ENCODE results near the gene KIF25. TPM values are rescaled to one million over a fixed set of nuclear protein-coding genes. Genes with fewer than 3 reads are reported as not detected.

The KIF25 gene
- total RNA-seq, 1 experiment from 2014 or later: not detected

GRCh38 chr6:168047841-168048723 is 50.6 kb downstream of the KIF25 start:
- no peaks in the 10 kb centered on the region for H3K36me3 Mint-ChIP-seq (ENCODE audit: insufficient read depth, unreplicated experiment)
- no peak overlapping the region for H3K4me3 Mint-ChIP-seq (ENCODE audit: unreplicated experiment)
- H3K4me1 Mint-ChIP-seq (ENCODE audit: insufficient read depth, unreplicated experiment): no peaks in the 10 kb centered on the region
- BruUV-seq (replicated peaks): no TSS peak
- H3K9me3 Mint-ChIP-seq (ENCODE audit: unreplicated experiment): no peaks in the 10 kb centered on the region
- no peak overlapping the region for H3K27ac Mint-ChIP-seq (ENCODE audit: low read depth, unreplicated experiment)
- DNase-seq (ENCODE audit: unreplicated experiment): no peak
- intact Hi-C loops (cut with micrococcal nuclease): no loop called here
- CTCF ChIA-PET: no interaction called here
- POLR2A ChIA-PET: no interaction called here
- TF ChIP-seq CTCF (IDR thresholded peaks at IDR 0.05; ENCODE audit: unreplicated experiment): no peak
- no peaks in the 10 kb centered on the region for H3K27me3 Mint-ChIP-seq (ENCODE audit: insufficient read depth, unreplicated experiment)

- Mint-ChIP-seq H3K27me3 (ENCODE audit: insufficient read depth, unreplicated experiment) (no peaks in the 10 kb centered on the region), H3K27ac (ENCODE audit: low read depth, unreplicated experiment) (no peak overlapping the region), H3K4me1 (ENCODE audit: insufficient read depth, unreplicated experiment) (no peaks in the 10 kb centered on the region), H3K9me3 (ENCODE audit: unreplicated experiment) (no peaks in the 10 kb centered on the region), H3K4me3 (ENCODE audit: unreplicated experiment) (no peak overlapping the region), H3K36me3 (ENCODE audit: insufficient read depth, unreplicated experiment) (no peaks in the 10 kb centered on the region)
- DNase-seq (ENCODE audit: unreplicated experiment): no peak
- intact Hi-C loops (cut with micrococcal nuclease): no loop called here
- POLR2A ChIA-PET: no interaction called here
- no TSS peak for BruUV-seq (replicated peaks)
- CTCF ChIA-PET: no interaction called here
- TF ChIP-seq CTCF (IDR thresholded peaks at IDR 0.05; ENCODE audit: unreplicated experiment): no peak
Observed at GRCh38 chr6:168048724-168049025, 51.2 kb downstream of the KIF25 start.

- intact Hi-C loops (cut with micrococcal nuclease): no loop called here
- H3K4me3 Mint-ChIP-seq (ENCODE audit: unreplicated experiment): no peak overlapping the region
- no peak for DNase-seq (ENCODE audit: unreplicated experiment)
- H3K27ac Mint-ChIP-seq (ENCODE audit: low read depth, unreplicated experiment): no peak overlapping the region
- no peaks in the 10 kb centered on the region for H3K9me3 Mint-ChIP-seq (ENCODE audit: unreplicated experiment)
- no TSS peak for BruUV-seq (replicated peaks)
- ChIA-PET CTCF (interaction anchor here (0.6 kb wide), 1 partner anchor 84 kb away, joined by 3 read pairs; no protein-coding TSS in a partner anchor), POLR2A (no interaction called here)
- TF ChIP-seq CTCF (IDR thresholded peaks at IDR 0.05; ENCODE audit: unreplicated experiment): no peak
- H3K36me3 Mint-ChIP-seq (ENCODE audit: insufficient read depth, unreplicated experiment): no peaks in the 10 kb centered on the region
- no peaks in the 10 kb centered on the region for H3K4me1 Mint-ChIP-seq (ENCODE audit: insufficient read depth, unreplicated experiment)
- H3K27me3 Mint-ChIP-seq (ENCODE audit: insufficient read depth, unreplicated experiment): no peaks in the 10 kb centered on the region
Observed at GRCh38 chr6:168049277-168049676, 51.8 kb downstream of the KIF25 start.

- TF ChIP-seq CTCF (IDR thresholded peaks at IDR 0.05; ENCODE audit: unreplicated experiment): no peak
- POLR2A ChIA-PET: no interaction called here
- intact Hi-C loops (cut with micrococcal nuclease): no loop called here
- Mint-ChIP-seq H3K9me3 (ENCODE audit: unreplicated experiment) (no peaks in the 10 kb centered on the region), H3K4me3 (ENCODE audit: unreplicated experiment) (no peak overlapping the region), H3K27me3 (ENCODE audit: insufficient read depth, unreplicated experiment) (no peaks in the 10 kb centered on the region), H3K36me3 (ENCODE audit: insufficient read depth, unreplicated experiment) (no peaks in the 10 kb centered on the region), H3K4me1 (ENCODE audit: insufficient read depth, unreplicated experiment) (no peaks in the 10 kb centered on the region), H3K27ac (ENCODE audit: low read depth, unreplicated experiment) (no peak overlapping the region)
- DNase-seq (ENCODE audit: unreplicated experiment): no peak
- CTCF ChIA-PET: no interaction called here
- BruUV-seq (replicated peaks): no TSS peak
Observed at GRCh38 chr6:168049706-168050224, 52.3 kb downstream of the KIF25 start.
